Spleen (tissue), 11 donors: Measurements from ENCODE around the gene SUCLG2. TPM values are rescaled to one million over a fixed set of nuclear protein-coding genes. Genes with fewer than 3 reads are reported as not detected.

Source experiments
- DNase-seq: peaks from one replicate; pipeline ENCODE4 v3.0.0-alpha.2; 2020
- H3K27ac ChIP-seq, 8 donors: fragments of 200-600 bp; sonication (generic) in 7 of 8; 1 replicate in 4 of 8; 2 replicates in 4 of 8; pipeline versions ENCODE4 v1.5.0 to v1.8.0; 2016 to 2021; ENCODE audit warnings: inconsistent platforms in 4 of 8, mild to moderate bottlenecking in 4 of 8, moderate library complexity in 1 of 8
- H3K27me3 ChIP-seq, 7 donors: fragments of 200-600 bp; sonication (generic) in 6 of 7; replicated peaks in 1 of 7; 1 replicate in 4 of 7; 2 replicates in 3 of 7; pipeline versions ENCODE4 v1.5.0 to v1.8.0; 2016 to 2021; ENCODE audit warnings: inconsistent platforms in 3 of 7, mild to moderate bottlenecking in 1 of 7
- H3K36me3 ChIP-seq, 6 donors: fragments of 200-600 bp; sonication (generic) in 5 of 6; 1 replicate in 4 of 6; 2 replicates in 2 of 6; pipeline versions ENCODE4 v1.5.0 to v1.8.0; 2016 to 2021; ENCODE audit warnings: inconsistent platforms in 2 of 6
- H3K4me1 ChIP-seq, 6 donors: fragments of 200-600 bp; sonication (generic) in 5 of 6; 1 replicate in 3 of 6; 2 replicates in 3 of 6; pipeline versions ENCODE4 v1.5.0 to v1.8.0; 2016 to 2021; ENCODE audit warnings: inconsistent platforms in 3 of 6
- H3K4me3 ChIP-seq, 8 donors: fragments of 200-600 bp; sonication (generic) in 7 of 8; 1 replicate in 4 of 8; 2 replicates in 4 of 8; pipeline versions ENCODE4 v1.5.0 to v1.8.0; 2016 to 2021; ENCODE audit warnings: inconsistent platforms in 4 of 8, mild to moderate bottlenecking in 4 of 8, moderate library complexity in 2 of 8
- H3K9me3 ChIP-seq, 8 donors: fragments of 200-600 bp; sonication (generic) in 7 of 8; 1 replicate in 4 of 8; 2 replicates in 4 of 8; pipeline versions ENCODE4 v1.5.0 to v1.8.0; 2016 to 2021; ENCODE audit warnings: inconsistent platforms in 4 of 8
- CTCF ChIP-seq, 11 experiments: fragments of 200-600 bp in 7 of 11; fragments of 450-650 bp in 4 of 11; sonication (generic) in 4 of 11; IDR thresholded peaks in 8 of 11; conservative IDR thresholded peaks in 3 of 11; 1 replicate in 7 of 11; 2 replicates in 4 of 11; pipeline versions ENCODE4 v1.4.0 to v1.8.0; 2016 to 2021; ENCODE audit warnings: antibody characterized with exemption in 11 of 11, inconsistent platforms in 4 of 11, mild to moderate bottlenecking in 1 of 11
- POLR2A ChIP-seq, 3 donors: fragments of 450-650 bp; IDR thresholded peaks; one replicate each; pipeline ENCODE4 v1.5.1; 2017; ENCODE audit warnings: antibody characterized with exemption in 3 of 3, mild to moderate bottlenecking in 1 of 3
- POLR2AphosphoS5 ChIP-seq, 3 donors: sonication (generic); formaldehyde crosslinking; IDR thresholded peaks; one replicate each; pipeline ENCODE4 v1.5.1; 2017; ENCODE audit warnings: antibody characterized with exemption in 3 of 3
- WGBS, 5 donors: extraction: QIAGEN DNeasy Blood & Tissue Kit in 3 of 5; methylation state at CpG; one replicate each; pipeline versions ENCODE4 v1.1.5 to v1.1.7; 2013 to 2018; 5-methylcytosine and 5-hydroxymethylcytosine counted together
- intact Hi-C: fragments of 100-400 bp; cut with DNase I; formaldehyde crosslinking; loops from one replicate; pipeline ENCODE4 v1.15.0; 2023; ENCODE audit warnings: low total_unique reads
- polyA plus RNA-seq, 3 donors: library from polyadenylated mRNA; stranded (reverse); fragments of 200-250 nt; gene quantifications; one replicate each; pipeline ENCODE4 v1.2.1, GENCODE V29; 2013
- total RNA-seq, 7 donors: library from RNA; depleted of rRNA in 3 of 7; stranded (reverse); fragments of >200 nt in 3 of 7; fragmentation: NEBNext Ultra II Directional in 4 of 7; extraction: Animal tissue kit (Norgen Biotek cat#: 25700) in 4 of 7; gene quantifications; one replicate each; pipeline versions ENCODE4 v1.1.0 to v1.2.1, GENCODE V29; 2016 to 2021
- donor health status: healthy with polysubstance abuse.
- donor health status: DM: no; HTN: no; CAD: no; lungs with moderate emphysema.
- donor health status: DM: no; HTN: no; CAD: no.
- donor health status: Bipolar disorder and iron deficiency.
- donor health status: healthy.
- donor health status: DM: no; HTN: no; CAD: no.
- donor health status: DM: yes; HTN: yes; CAD: no.

SUCLG2 gene
- total and polyA plus RNA-seq, 10 donors: 31.5 to 75.6 (median 55.2) TPM

DNA sequence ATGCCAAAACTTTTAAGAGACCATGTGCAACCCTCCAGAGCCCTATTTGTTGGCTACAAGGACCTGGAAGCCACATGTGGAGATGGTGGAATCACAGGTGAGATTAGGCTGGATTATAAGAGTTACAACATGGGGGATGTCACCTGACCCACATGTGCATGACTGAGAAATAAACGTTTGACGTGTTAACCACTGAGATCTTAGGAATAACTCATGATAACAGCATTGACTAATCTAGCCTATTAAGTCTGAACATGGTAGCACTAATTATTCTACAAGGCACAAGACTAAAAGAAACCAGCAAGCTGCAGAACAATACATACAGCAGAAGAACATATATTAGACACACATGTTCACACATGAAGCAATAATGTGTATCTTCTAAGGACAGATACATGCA lies 38.4 kb downstream of the SUCLG2 start:
- Histone ChIP-seq H3K4me3 (no peak overlapping the region), H3K27me3 (no peaks in the 10 kb centered on the region), H3K4me1 (peaks cover 0 to 6% (median 1%) of the 10 kb centered on the region in 6 donors), H3K27ac (no peak overlapping the region), H3K9me3 (no peaks in the 10 kb centered on the region), H3K36me3 (peaks cover 0 to 60% (median 18%) of the 10 kb centered on the region in 6 donors)
- WGBS, 5 donors: 81 to 94% (median 86%) methylated on average over 2 of the region's 2 CpGs
- TF ChIP-seq POLR2AphosphoS5 (IDR thresholded peaks at IDR 0.05) (no peak), CTCF (IDR thresholded peaks at IDR 0.05 in 8 of 11, conservative IDR thresholded peaks at IDR 0.05 in 3 of 11) (no peak), POLR2A (IDR thresholded peaks at IDR 0.05) (no peak)
- no peak for DNase-seq
- intact Hi-C loops: no loop called here

GRCh38 chr3:67614195-67614594 lies 40.2 kb downstream of the SUCLG2 start:
- 59 to 86% (median 71%) methylated on average over 3 of the region's 3 CpGs for WGBS, 5 donors
- no peak for DNase-seq
- intact Hi-C loops: no loop called here

DNA sequence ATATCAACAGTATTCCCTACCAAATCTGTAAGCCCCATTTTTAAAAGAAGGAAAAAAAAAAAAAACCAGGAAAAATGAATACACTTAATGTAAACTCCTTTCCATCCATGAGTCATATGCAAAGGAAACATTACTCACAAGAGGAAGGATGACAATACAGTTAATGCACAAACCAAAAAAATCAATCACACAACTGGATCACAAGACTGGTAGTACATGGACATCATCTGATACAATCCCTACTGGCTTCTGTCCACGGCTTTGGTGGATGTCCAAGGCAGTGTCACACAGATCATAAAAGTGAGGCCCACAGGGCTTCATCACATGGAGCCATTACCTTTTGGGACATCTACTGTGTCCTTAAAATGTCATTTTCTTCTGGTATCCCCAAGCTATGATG lies 44.0 kb downstream of the SUCLG2 start:
- intact Hi-C loops: no loop called here
- H3K4me1 ChIP-seq: peaks cover 0 to 6% (median 1%) of the 10 kb centered on the region in 6 donors
- DNase-seq: no peak
- no peak overlapping the region for H3K4me3 ChIP-seq
- no peak for TF ChIP-seq POLR2AphosphoS5 (IDR thresholded peaks at IDR 0.05)
- no peak for TF ChIP-seq POLR2A (IDR thresholded peaks at IDR 0.05)
- TF ChIP-seq CTCF (IDR thresholded peaks at IDR 0.05 in 8 of 11, conservative IDR thresholded peaks at IDR 0.05 in 3 of 11): no peak
- peaks cover 3 to 76% (median 34%) of the 10 kb centered on the region in 6 donors for H3K36me3 ChIP-seq
- no peaks in the 10 kb centered on the region for H3K27me3 ChIP-seq
- H3K27ac ChIP-seq: no peak overlapping the region
- WGBS, 5 donors: 96 to 100% (median 97%) methylated on average over 1 of the region's 1 CpG
- H3K9me3 ChIP-seq: no peaks in the 10 kb centered on the region

More at GRCh38 chr3:67614195-67614594, 40.2 kb downstream of the SUCLG2 start:
- TF ChIP-seq POLR2A (IDR thresholded peaks at IDR 0.05) (no peak), POLR2AphosphoS5 (IDR thresholded peaks at IDR 0.05) (peak in 1 of 3 donors; percentile 12)
- peaks cover 0 to 6% (median 1%) of the 10 kb centered on the region in 6 donors for H3K4me1 ChIP-seq
- H3K27me3 ChIP-seq: no peaks in the 10 kb centered on the region
- no peak overlapping the region for H3K4me3 ChIP-seq
- no peaks in the 10 kb centered on the region for H3K9me3 ChIP-seq
- H3K27ac ChIP-seq: peak overlapping the region in 3 of 8 donors; percentile 29 to 37 (median 35)
- peaks cover 0 to 65% (median 15%) of the 10 kb centered on the region in 6 donors for H3K36me3 ChIP-seq

DNA sequence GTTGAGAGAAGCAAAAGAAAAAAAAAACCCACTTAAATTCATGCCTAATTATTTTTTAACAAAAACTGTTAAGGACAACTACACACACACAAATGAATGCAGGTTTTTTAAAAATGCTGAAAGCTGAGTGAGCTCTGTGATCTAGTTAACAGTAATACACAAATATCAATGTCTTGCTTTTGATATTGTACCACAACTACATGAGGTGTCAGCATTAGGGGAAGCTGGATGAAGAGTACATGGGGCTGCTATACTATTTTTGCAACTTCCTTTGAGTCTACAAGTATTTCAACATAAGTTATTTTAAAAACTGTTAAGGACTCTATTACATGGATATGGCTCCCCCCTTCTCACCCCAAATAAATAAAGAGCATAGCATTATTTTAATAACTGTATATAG lies 44.7 kb downstream of the SUCLG2 start:
- TF ChIP-seq POLR2A (IDR thresholded peaks at IDR 0.05): no peak
- no peak for TF ChIP-seq POLR2AphosphoS5 (IDR thresholded peaks at IDR 0.05)
- no peak for TF ChIP-seq CTCF (IDR thresholded peaks at IDR 0.05 in 8 of 11, conservative IDR thresholded peaks at IDR 0.05 in 3 of 11)

More for the DNA sequence above, 44.7 kb downstream of the SUCLG2 start:
- no peak overlapping the region for H3K27ac ChIP-seq
- peaks cover 3 to 77% (median 34%) of the 10 kb centered on the region in 6 donors for H3K36me3 ChIP-seq
- no peak for DNase-seq
- H3K9me3 ChIP-seq: no peaks in the 10 kb centered on the region
- H3K4me1 ChIP-seq: peaks cover 0 to 3% (median under 1%) of the 10 kb centered on the region in 6 donors
- H3K4me3 ChIP-seq: no peak overlapping the region
- H3K27me3 ChIP-seq: no peaks in the 10 kb centered on the region
- intact Hi-C loops: no loop called here
